Endothelial cell of umbilical vein (primary cell): ENCODE measurements around the gene THOC5. TPM values are rescaled to one million over a fixed set of nuclear protein-coding genes. Genes with fewer than 3 reads are reported as not detected.

Source experiments
- BruUV-seq: library from RNA; stranded (reverse); fragments of 400-500 nt; replicated peaks from 2 replicates; lab custom pipeline; 2021; lab: Mats Ljungman, UMichigan
- CTCF ChIA-PET: fragments of 300-600, 350-600 bp; sonication (Branson Sonifier 250); formaldehyde crosslinking; loops from one replicate; lab custom pipeline; 2021; ENCODE audit warnings: antibody characterized with exemption, inconsistent platforms; lab: Charles Lee
- POLR2A ChIA-PET: fragments of 300-600, 350-600 bp; sonication (Branson Sonifier 250); formaldehyde crosslinking; loops from one replicate; lab custom pipeline; 2021; ENCODE audit warnings: antibody characterized with exemption, inconsistent platforms; lab: Charles Lee
- DNase-seq: peaks from one replicate; pipeline ENCODE4 v3.0.0-alpha.2; 2011; ENCODE audit warnings: low read depth, low spot score
- FAIRE-seq: peaks from 2 replicates; lab custom pipeline; 2011; peaks lifted over from hg19 to GRCh38; lab: Jason Lieb, UNC
- H2AFZ ChIP-seq: 2 replicates; pipeline ENCODE4 v1.6.0; 2012; ENCODE audit warnings: low read depth, low read length, control low read depth, inconsistent platforms
- H3K27ac ChIP-seq: 2 replicates; pipeline ENCODE4 v1.5.1; 2011; ENCODE audit warnings: low read depth, mild to moderate bottlenecking, control low read depth, low read length, moderate library complexity; ENCODE audit not compliant: insufficient read depth
- H3K27me3 ChIP-seq, 2 experiments: 2 replicates each; pipeline versions ENCODE4 v1.6.0 to v1.6.1; 2011; ENCODE audit warnings: low read length in 2 of 2, mixed read lengths in 1 of 2; ENCODE audit not compliant: control insufficient read depth in 2 of 2, insufficient read depth in 2 of 2
- H3K36me3 ChIP-seq, 2 experiments: 2 replicates in 1 of 2; 3 replicates in 1 of 2; pipeline ENCODE4 v1.5.1; 2011; ENCODE audit warnings: low read length in 2 of 2, mild to moderate bottlenecking in 1 of 2, moderate library complexity in 1 of 2; ENCODE audit not compliant: control insufficient read depth in 2 of 2, insufficient read depth in 2 of 2; ENCODE audit errors: extremely low read depth in 1 of 2
- H3K4me1 ChIP-seq: 3 replicates; pipeline ENCODE4 v1.5.1; 2011; ENCODE audit warnings: mild to moderate bottlenecking, low read length; ENCODE audit not compliant: control insufficient read depth, insufficient read depth; ENCODE audit errors: extremely low read depth
- H3K4me2 ChIP-seq: 2 replicates; pipeline ENCODE4 v1.6.1; 2011; ENCODE audit warnings: low read length, control low read depth, mixed read lengths; ENCODE audit not compliant: insufficient read depth
- H3K4me3 ChIP-seq, 3 experiments: fragments of 200-600 bp in 1 of 3; sonication (generic), shearing (Covaris generic) in 1 of 3; replicated peaks in 1 of 3; 2 replicates each; pipeline ENCODE4 v1.5.1; 2011 to 2016; ENCODE audit warnings: control low read depth in 3 of 3, low read length in 3 of 3, mild to moderate bottlenecking in 2 of 3, inconsistent platforms in 1 of 3, low read depth in 1 of 3, moderate library complexity in 1 of 3; ENCODE audit not compliant: insufficient read depth in 1 of 3
- H3K79me2 ChIP-seq: 2 replicates; pipeline ENCODE4 v1.6.0; 2012; ENCODE audit warnings: low read length, inconsistent platforms; ENCODE audit not compliant: control insufficient read depth, insufficient read depth
- H3K9ac ChIP-seq: replicated peaks from 2 replicates; pipeline ENCODE3; 2011; ENCODE audit warnings: low read length, control low read depth; ENCODE audit not compliant: insufficient read depth; ENCODE audit errors: extremely low read depth
- H3K9me1 ChIP-seq: replicated peaks from 3 replicates; pipeline ENCODE4 v1.6.0; 2011; ENCODE audit warnings: mild to moderate bottlenecking, low read length; ENCODE audit not compliant: control insufficient read depth, insufficient read depth; ENCODE audit errors: extremely low read depth
- H3K9me3 ChIP-seq: replicated peaks from 2 replicates; pipeline ENCODE4 v1.5.1; 2012; ENCODE audit warnings: low read length, inconsistent platforms; ENCODE audit not compliant: control insufficient read depth, insufficient read depth
- H4K20me1 ChIP-seq: replicated peaks from 2 replicates; pipeline ENCODE3; 2011; ENCODE audit warnings: mild to moderate bottlenecking, low read length; ENCODE audit not compliant: control insufficient read depth, insufficient read depth; ENCODE audit errors: extremely low read depth
- CTCF ChIP-seq, 2 donors: IDR thresholded peaks; 1 replicate in 1 of 2; 2 replicates in 1 of 2; pipeline ENCODE4 v1.5.1; 2011; ENCODE audit warnings: low read length in 2 of 2, mild to moderate bottlenecking in 2 of 2, moderate library complexity in 2 of 2, control low read depth in 1 of 2, inconsistent platforms in 1 of 2, low read depth in 1 of 2; ENCODE audit not compliant: insufficient read depth in 1 of 2; ENCODE audit errors: extremely low read depth in 1 of 2
- EZH2 ChIP-seq: IDR thresholded peaks from 2 replicates; pipeline ENCODE4 v1.6.1; 2012; ENCODE audit warnings: borderline replicate concordance, low read depth, mild to moderate bottlenecking, moderate library complexity, low read length, inconsistent platforms; ENCODE audit not compliant: severe bottlenecking
- FOS ChIP-seq: IDR thresholded peaks from 2 replicates; pipeline ENCODE4 v1.6.1; 2011; ENCODE audit warnings: mild to moderate bottlenecking, low read length, moderate library complexity, borderline replicate concordance; ENCODE audit not compliant: insufficient read depth
- GATA2 ChIP-seq: IDR thresholded peaks from 2 replicates; pipeline ENCODE4 v1.7.0; 2011; ENCODE audit warnings: low read depth, mild to moderate bottlenecking, moderate library complexity, mixed read lengths, low read length; ENCODE audit not compliant: insufficient read length, insufficient read depth
- JUN ChIP-seq: IDR thresholded peaks from 2 replicates; pipeline ENCODE4 v1.6.1; 2011; ENCODE audit warnings: borderline replicate concordance, low read depth; ENCODE audit not compliant: insufficient read length, insufficient read depth
- POLR2A ChIP-seq: IDR thresholded peaks from 2 replicates; pipeline ENCODE4 v1.6.1; 2012; ENCODE audit warnings: low read depth, mild to moderate bottlenecking, control low read depth, low read length
- dilution Hi-C: fragments of 300-500 bp; cut with MboI; formaldehyde crosslinking; loops from one replicate; pipeline ENCODE4 v1.15.0; 2019; ENCODE audit warnings: low sequenced_read_pairs; ENCODE audit not compliant: extremely low pct_ligation_motif_present
- intact Hi-C: fragments of 100-400 bp; cut with micrococcal nuclease; formaldehyde crosslinking; loops from one replicate; pipeline ENCODE4 v1.10.0; 2022
- polyA plus RNA-seq, 4 experiments: library from polyadenylated mRNA; depleted of rRNA in 3 of 4; stranded (reverse) in 3 of 4; unstranded in 1 of 4; fragments of >200 nt; gene quantifications; 2 replicates each; pipeline versions ENCODE4 v1.2.1 to v1.2.3, GENCODE V29; 2011 to 2012; ENCODE audit warnings: missing spikeins in 1 of 4
- total RNA-seq: library from RNA; stranded (reverse); gene quantifications from 2 replicates; pipeline ENCODE4 v1.2.3, GENCODE V29; 2021

Gene THOC5
- total and polyA plus RNA-seq, 2 donors (not counting 3 experiments of a cell fraction or from before 2014, with no cell fraction given), result 35.0 to 82.9 TPM

- Histone ChIP-seq H3K36me3 (peaks cover 5 to 28% of the 10 kb centered on the region in 2 experiments), H3K4me3 (no peak overlapping the region), H2AFZ (no peak overlapping the region), H3K9me1 (no peaks in the 10 kb centered on the region), H3K9me3 (no peaks in the 10 kb centered on the region), H3K27me3 (no peaks in the 10 kb centered on the region), H3K9ac (no peak overlapping the region), H3K4me1 (peaks cover 6% of the 10 kb centered on the region), H3K4me2 (no peak overlapping the region), H4K20me1 (no peaks in the 10 kb centered on the region), H3K79me2 (no peaks in the 10 kb centered on the region), H3K27ac (no peak overlapping the region)
- FAIRE-seq, result no peak
- no peak for DNase-seq
- no peak for TF ChIP-seq POLR2A
- TF ChIP-seq FOS, result no peak
- TF ChIP-seq EZH2, result no peak
- no peak for TF ChIP-seq JUN
- TF ChIP-seq GATA2, result no peak
- no peak for TF ChIP-seq CTCF (IDR thresholded peaks at IDR 0.05; ENCODE audit: extremely low read depth in 1 of 2, insufficient read depth in 1 of 2, low read depth in 1 of 2, low read length in 2 of 2)
- POLR2A ChIA-PET, result no interaction called here
- CTCF ChIA-PET, result no interaction called here
- BruUV-seq, result no TSS peak
- dilution Hi-C loops (no loop called here), intact Hi-C loops (no loop called here)
Measured at GRCh38 chr22:29559030-29559429, 5.5 kb upstream of the THOC5 start.
